HG02623 (cell line): Measurements from ENCODE around the gene FCER1G.

Experiments used
- ATAC-seq: cut with Tn5 transposase; IDR thresholded peaks from one replicate; pipeline ENCODE4 v1.9.1; 2021; ENCODE audit warnings: moderate library complexity; ENCODE audit not compliant: unreplicated experiment

The FCER1G gene

DNA sequence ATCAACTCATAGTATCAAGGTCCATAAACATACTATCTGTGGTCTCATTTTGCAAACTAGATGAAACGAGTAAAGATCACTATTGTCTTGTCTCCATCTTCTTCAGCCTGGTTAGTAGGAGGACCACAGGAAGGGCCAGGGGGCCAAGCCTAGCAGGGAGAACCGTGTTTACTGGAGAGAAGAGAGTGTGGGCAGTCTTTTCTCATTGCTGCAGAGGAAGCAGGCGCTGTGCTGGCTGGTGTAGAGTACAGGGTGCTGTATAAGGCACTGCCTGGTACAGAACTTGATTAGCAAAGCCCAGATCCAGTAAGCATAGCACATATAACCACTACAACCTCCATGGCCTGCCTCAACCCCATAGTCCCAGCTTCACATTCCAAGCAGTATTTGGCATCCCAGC is 27.8 kb upstream of the FCER1G start:
- no peak for ATAC-seq

DNA sequence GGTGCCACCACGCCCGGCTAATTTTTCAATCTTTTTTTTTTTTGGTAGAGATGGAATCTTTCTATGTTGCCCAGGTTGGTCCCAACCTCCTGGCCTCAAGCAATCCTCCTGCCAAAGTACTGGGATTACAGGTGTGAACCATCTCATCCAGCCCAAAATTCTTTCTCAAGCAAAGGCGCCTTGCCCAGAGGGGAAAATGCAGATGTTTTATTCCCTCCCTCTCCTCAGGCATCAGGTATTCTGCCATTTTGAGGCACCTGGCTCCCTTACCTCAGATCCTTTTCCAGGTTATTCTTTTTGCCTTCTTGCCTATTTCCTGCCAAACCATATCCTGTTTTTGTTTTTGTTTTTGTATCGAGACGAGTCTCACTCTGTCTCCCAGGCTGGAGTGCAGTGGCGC is 26.7 kb upstream of the FCER1G start:
- ATAC-seq = no peak

GRCh38 chr1:161189036-161189435 is 26.1 kb upstream of the FCER1G start:
- no peak for ATAC-seq

DNA sequence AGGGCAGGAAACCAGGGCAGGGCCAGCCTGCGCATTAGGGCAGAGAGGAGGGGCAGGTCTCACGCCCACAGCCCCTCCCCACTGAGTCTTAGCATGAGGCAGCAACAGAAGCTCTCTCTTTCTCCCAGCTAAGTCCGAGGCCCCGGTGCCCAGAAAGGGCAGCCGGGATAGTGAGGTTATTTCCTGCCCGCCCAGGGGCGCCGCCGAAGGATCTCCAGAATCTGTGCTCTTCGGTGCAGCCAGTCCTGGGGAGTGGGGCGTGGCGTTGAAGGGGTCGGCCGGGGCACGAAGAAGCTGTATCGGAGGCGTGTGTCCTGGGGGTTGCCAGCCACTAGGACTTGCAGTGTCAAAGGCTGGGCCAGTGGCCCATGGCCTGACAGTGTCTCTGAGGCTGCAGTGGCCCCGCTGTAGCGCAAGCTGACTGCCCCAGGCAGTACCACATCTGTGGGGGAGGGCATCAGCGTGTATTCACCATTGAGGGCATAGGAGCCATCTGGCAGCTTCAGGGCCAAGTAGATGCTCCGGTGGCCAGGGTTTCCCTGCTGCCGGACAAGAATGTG is 24.1 kb upstream of the FCER1G start:
- ATAC-seq = no peak

DNA sequence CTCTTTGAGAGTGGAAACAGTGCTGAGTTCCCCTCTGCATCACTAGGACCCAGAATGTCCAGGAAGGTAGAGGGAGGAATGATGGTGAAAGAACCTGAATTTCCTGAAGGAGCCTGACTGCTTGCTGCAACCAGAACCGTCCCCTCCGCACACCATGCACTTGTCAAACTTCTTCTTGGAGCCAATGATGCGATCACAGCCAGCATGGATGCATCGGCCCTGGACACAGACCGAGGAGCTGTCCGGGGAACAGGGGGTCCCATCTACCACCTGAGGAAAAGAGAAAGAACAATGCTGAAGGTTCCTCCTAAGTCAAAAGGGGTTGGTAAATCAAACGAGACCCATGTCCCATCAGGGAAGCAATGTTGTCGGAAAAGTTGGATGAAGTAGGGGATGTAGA is 23.1 kb upstream of the FCER1G start:
- ATAC-seq = no peak

- ATAC-seq = no peak
Observed at GRCh38 chr1:161192476-161193465, 22.3 kb upstream of the FCER1G start.

DNA sequence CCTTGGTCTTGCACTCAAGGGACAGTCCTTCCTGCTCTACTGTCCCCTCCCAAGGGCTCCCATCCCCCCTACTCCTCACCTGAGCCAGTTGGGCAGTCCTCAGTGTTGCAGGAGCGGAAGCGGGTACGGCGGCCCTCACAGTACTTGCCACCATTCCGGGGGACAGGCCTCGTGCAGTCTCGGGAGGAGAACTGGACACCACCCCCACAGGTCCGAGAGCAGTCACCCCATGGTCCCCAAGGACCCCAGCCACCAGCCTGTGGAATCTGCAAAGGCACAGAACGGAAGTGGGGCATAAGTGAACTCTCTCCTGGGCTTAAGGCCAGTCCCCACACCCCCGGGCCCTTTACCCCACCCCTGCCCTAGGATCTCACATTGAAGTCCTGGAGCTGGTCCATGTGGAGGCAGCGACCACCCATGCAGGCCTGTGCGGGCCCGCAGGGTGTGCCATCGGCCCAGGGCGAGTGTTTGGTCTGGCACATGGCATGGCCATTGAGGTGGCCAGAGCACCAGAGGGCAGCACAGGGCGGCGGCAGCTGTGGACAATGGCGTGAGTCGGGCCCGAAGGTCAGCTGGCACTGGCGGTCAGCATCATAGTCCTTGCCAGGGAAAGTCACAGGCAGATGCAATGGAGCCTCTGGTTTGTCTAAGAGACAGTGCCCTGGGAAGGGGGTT is 21.4 kb upstream of the FCER1G start:
- ATAC-seq = no peak

GRCh38 chr1:161195171-161195570 is 19.9 kb upstream of the FCER1G start:
- no peak for ATAC-seq

DNA sequence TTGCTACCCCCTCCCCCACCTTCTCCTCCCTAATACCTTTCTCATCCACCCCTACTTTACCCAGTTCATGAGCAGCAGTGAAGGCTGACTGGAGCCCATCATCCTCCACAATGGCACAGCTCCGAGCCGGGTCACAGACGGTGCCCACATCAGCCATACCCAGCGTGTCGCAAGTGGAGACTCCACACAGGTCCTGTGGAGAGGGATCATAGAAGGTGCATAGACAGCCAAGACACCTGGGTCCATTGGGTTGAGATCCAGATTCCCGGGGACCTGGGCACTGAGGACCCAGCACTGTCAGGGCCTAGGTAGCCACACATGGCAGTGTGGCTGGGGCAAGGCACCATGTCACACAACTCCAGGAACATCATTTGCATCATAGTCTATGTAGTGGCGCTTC is 19.0 kb upstream of the FCER1G start:
- ATAC-seq = no peak

GRCh38 chr1:161196521-161197451 is 18.3 kb upstream of the FCER1G start:
- no peak for ATAC-seq

- ATAC-seq = no peak
Observed at GRCh38 chr1:161197560-161198193, 17.4 kb upstream of the FCER1G start.

- ATAC-seq = no peak
Observed at GRCh38 chr1:161198194-161198896, 16.8 kb upstream of the FCER1G start.

- no peak for ATAC-seq
Observed at GRCh38 chr1:161198897-161199431, 16.1 kb upstream of the FCER1G start, which contains the start of gene ADAMTS4. TSS of gene ADAMTS4 (minus strand) at chr1:161199054. CDS start at chr1:161198627, 427 bp downstream.

GRCh38 chr1:161199506-161200139 is 15.5 kb upstream of the FCER1G start:
- no peak for ATAC-seq

- no peak for ATAC-seq
Observed at GRCh38 chr1:161200421-161200991, 14.6 kb upstream of the FCER1G start.

DNA sequence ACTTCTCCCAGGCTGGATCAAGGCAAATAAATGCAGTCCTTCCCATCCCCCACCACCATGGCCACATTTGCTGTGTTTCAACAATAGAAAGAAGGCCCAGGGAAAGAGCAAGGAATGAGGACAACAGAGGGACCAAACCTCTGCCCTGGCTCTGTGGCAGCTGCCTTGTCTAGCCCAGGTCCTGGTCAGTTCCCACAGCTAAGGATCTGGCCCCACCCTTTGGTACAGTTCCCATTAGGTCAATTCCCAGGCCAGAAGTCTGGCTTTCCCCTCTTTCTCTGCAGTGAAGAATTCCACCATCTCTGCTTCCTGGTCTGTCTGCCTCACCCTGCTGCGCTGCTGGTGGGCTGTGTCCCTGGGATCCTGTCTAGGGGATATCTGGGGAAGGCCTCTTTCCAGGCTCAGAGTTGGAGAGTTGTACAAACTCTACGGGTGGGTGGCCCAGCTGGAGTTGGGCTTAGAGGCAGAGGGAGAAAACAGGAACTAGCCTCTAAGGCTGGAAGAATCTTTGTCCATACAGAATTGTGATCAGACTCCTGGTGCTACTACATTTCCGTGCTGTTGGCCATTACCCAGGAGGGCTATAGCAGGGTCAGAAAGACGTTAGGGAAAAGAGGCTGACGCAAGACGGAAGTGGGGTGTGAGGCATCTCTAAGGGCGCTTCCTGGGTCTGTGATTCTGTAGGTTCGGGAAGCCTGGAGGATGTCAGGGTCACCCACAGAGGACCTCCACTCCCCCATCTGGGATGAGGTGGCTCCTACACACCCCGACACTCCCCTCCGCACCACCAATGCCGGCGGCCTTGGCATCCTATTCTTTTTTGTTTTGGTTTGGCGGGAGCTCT is 13.9 kb upstream of the FCER1G start:
- ATAC-seq = no peak
